Astrocyte (in vitro differentiated cells and primary cell): ENCODE measurements around the gene CDYL. TPM values are rescaled to one million over a fixed set of nuclear protein-coding genes. Genes with fewer than 3 reads are reported as not detected.

ENCODE experiments used
- DNase-seq: peaks from one replicate; pipeline ENCODE4 v3.0.0-alpha.2; 2010; ENCODE audit warnings: low read depth
- FAIRE-seq: peaks from 2 replicates; lab custom pipeline; 2011; peaks lifted over from hg19 to GRCh38; lab: Jason Lieb, UNC
- H2AFZ ChIP-seq: 2 replicates; pipeline ENCODE4 v1.6.0; 2012; ENCODE audit warnings: low read depth, low read length, inconsistent platforms
- H3K27ac ChIP-seq: 2 replicates; pipeline ENCODE4 v1.5.1; 2011; ENCODE audit warnings: low read depth, low read length, inconsistent platforms
- H3K27me3 ChIP-seq: 2 replicates; pipeline ENCODE4 v1.6.0; 2011; ENCODE audit warnings: low read length, inconsistent platforms; ENCODE audit not compliant: insufficient read depth
- H3K36me3 ChIP-seq: 2 replicates; pipeline ENCODE4 v1.5.1; 2011; ENCODE audit warnings: low read length, inconsistent platforms; ENCODE audit not compliant: insufficient read depth
- H3K4me1 ChIP-seq: 2 replicates; pipeline ENCODE4 v1.5.1; 2011; ENCODE audit warnings: low read length, inconsistent platforms; ENCODE audit not compliant: insufficient read depth
- H3K4me2 ChIP-seq: 2 replicates; pipeline ENCODE4 v1.6.0; 2012; ENCODE audit warnings: low read length, inconsistent platforms
- H3K4me3 ChIP-seq: 2 replicates; pipeline ENCODE4 v1.5.1; 2011; ENCODE audit warnings: low read depth, mild to moderate bottlenecking, low read length, inconsistent platforms; ENCODE audit not compliant: insufficient read depth
- H3K79me2 ChIP-seq: 2 replicates; pipeline ENCODE4 v1.6.0; 2012; ENCODE audit warnings: mild to moderate bottlenecking, low read length, inconsistent platforms; ENCODE audit not compliant: insufficient read depth
- H3K9ac ChIP-seq: 2 replicates; pipeline ENCODE4 v1.6.0; 2012; ENCODE audit warnings: mild to moderate bottlenecking, low read length, inconsistent platforms
- H3K9me3 ChIP-seq: 2 replicates; pipeline ENCODE4 v1.5.1; 2012; ENCODE audit warnings: low read depth, mild to moderate bottlenecking, low read length, inconsistent platforms; ENCODE audit not compliant: insufficient read depth
- H4K20me1 ChIP-seq: 2 replicates; pipeline ENCODE4 v1.6.0; 2012; ENCODE audit warnings: low read length, inconsistent platforms; ENCODE audit not compliant: insufficient read depth
- H3K27ac Mint-ChIP-seq: one replicate; pipeline ENCODE4 v1.8.0; 2021; ENCODE audit warnings: mild to moderate bottlenecking, mixed read lengths; ENCODE audit not compliant: unreplicated experiment
- H3K27me3 Mint-ChIP-seq: one replicate; pipeline ENCODE4 v1.8.0; 2021; ENCODE audit warnings: low read depth, mixed read lengths; ENCODE audit not compliant: unreplicated experiment
- H3K36me3 Mint-ChIP-seq: one replicate; pipeline ENCODE4 v1.8.0; 2021; ENCODE audit warnings: low read depth, mixed read lengths; ENCODE audit not compliant: unreplicated experiment
- H3K4me1 Mint-ChIP-seq: one replicate; pipeline ENCODE4 v1.8.0; 2021; ENCODE audit warnings: low read depth, mixed read lengths; ENCODE audit not compliant: unreplicated experiment
- H3K4me3 Mint-ChIP-seq: one replicate; pipeline ENCODE4 v1.8.0; 2021; ENCODE audit warnings: mild to moderate bottlenecking, moderate library complexity, mixed read lengths; ENCODE audit not compliant: unreplicated experiment
- H3K9me3 Mint-ChIP-seq: one replicate; pipeline ENCODE4 v1.8.0; 2021; ENCODE audit warnings: mild to moderate bottlenecking, mixed read lengths; ENCODE audit not compliant: unreplicated experiment
- CTCF ChIP-seq: IDR thresholded peaks from 2 replicates; pipeline ENCODE4 v1.5.1; 2011; ENCODE audit warnings: low read depth, mild to moderate bottlenecking, inconsistent platforms, low read length, moderate library complexity; ENCODE audit not compliant: insufficient read depth
- EZH2 ChIP-seq: IDR thresholded peaks from 2 replicates; pipeline ENCODE4 v1.6.1; 2012; ENCODE audit warnings: mild to moderate bottlenecking, low read length, inconsistent platforms; ENCODE audit not compliant: insufficient read depth
- total RNA-seq: library from RNA; stranded (reverse); gene quantifications from 2 replicates; pipeline ENCODE4 v1.2.1, GENCODE V29; 2021

Gene CDYL
- total RNA-seq, 1 donor from 2014 or later, result 87.1 TPM

- H3K4me3 ChIP-seq, result no peak overlapping the region
- H3K9me3 ChIP-seq, result no peaks in the 10 kb centered on the region
- Mint-ChIP-seq H3K27me3 (peaks cover 3% of the 10 kb centered on the region), H3K27ac (no peak overlapping the region), H3K36me3 (peaks cover 2% of the 10 kb centered on the region), H3K9me3 (no peaks in the 10 kb centered on the region), H3K4me1 (no peaks in the 10 kb centered on the region), H3K4me3 (no peak overlapping the region)
- no peaks in the 10 kb centered on the region for H3K27me3 ChIP-seq
- H3K27ac ChIP-seq, result no peak overlapping the region
- H4K20me1 ChIP-seq, result no peaks in the 10 kb centered on the region
- no peak overlapping the region for H3K9ac ChIP-seq
- DNase-seq (no peak), FAIRE-seq (no peak)
- no peak overlapping the region for H3K4me2 ChIP-seq
- H3K36me3 ChIP-seq, result no peaks in the 10 kb centered on the region
- H3K79me2 ChIP-seq, result no peaks in the 10 kb centered on the region
- no peak overlapping the region for H2AFZ ChIP-seq
- peaks cover 3% of the 10 kb centered on the region for H3K4me1 ChIP-seq
- TF ChIP-seq CTCF (no peak), EZH2 (no peak)
Observed at GRCh38 chr6:4987432-4987831, 211.2 kb downstream of the CDYL start.

- Mint-ChIP-seq H3K4me3 (no peak overlapping the region), H3K36me3 (peaks cover 20% of the 10 kb centered on the region), H3K27ac (no peak overlapping the region), H3K9me3 (no peaks in the 10 kb centered on the region), H3K4me1 (no peaks in the 10 kb centered on the region), H3K27me3 (no peaks in the 10 kb centered on the region)
- Histone ChIP-seq H3K4me2 (no peak overlapping the region), H3K36me3 (peaks cover 8% of the 10 kb centered on the region), H2AFZ (no peak overlapping the region), H3K27ac (no peak overlapping the region), H3K4me3 (no peak overlapping the region), H3K9me3 (no peaks in the 10 kb centered on the region), H3K79me2 (no peaks in the 10 kb centered on the region), H3K9ac (no peak overlapping the region), H3K27me3 (no peaks in the 10 kb centered on the region), H3K4me1 (no peaks in the 10 kb centered on the region), H4K20me1 (no peaks in the 10 kb centered on the region)
- DNase-seq (no peak), FAIRE-seq (no peak)
- TF ChIP-seq CTCF, result no peak
Observed at GRCh38 chr6:4994741-4995140, 218.5 kb downstream of the CDYL start.

- no peak overlapping the region for H2AFZ ChIP-seq
- H3K4me2 ChIP-seq, result no peak overlapping the region
- H3K27ac Mint-ChIP-seq, result no peak overlapping the region
- no peaks in the 10 kb centered on the region for H3K27me3 Mint-ChIP-seq
- no peak overlapping the region for H3K4me3 Mint-ChIP-seq
- no peak overlapping the region for H3K27ac ChIP-seq
- H3K4me1 Mint-ChIP-seq, result no peaks in the 10 kb centered on the region
- FAIRE-seq, result no peak
- no peak overlapping the region for H3K9ac ChIP-seq
- H3K4me3 ChIP-seq, result no peak overlapping the region
- no peak for DNase-seq
- no peaks in the 10 kb centered on the region for H3K9me3 Mint-ChIP-seq
- H3K27me3 ChIP-seq, result no peaks in the 10 kb centered on the region
- H3K79me2 ChIP-seq, result no peaks in the 10 kb centered on the region
- H3K36me3 ChIP-seq, result peaks cover 13% of the 10 kb centered on the region
- TF ChIP-seq CTCF (no peak), EZH2 (no peak)
- peaks cover 30% of the 10 kb centered on the region for H3K36me3 Mint-ChIP-seq
- no peaks in the 10 kb centered on the region for H3K4me1 ChIP-seq
- no peaks in the 10 kb centered on the region for H3K9me3 ChIP-seq
- H4K20me1 ChIP-seq, result no peaks in the 10 kb centered on the region
Observed at GRCh38 chr6:4997862-4998261, 221.7 kb downstream of the CDYL start.
